ENCODE data around the gene GPA33. TPM values are rescaled to one million over a fixed set of nuclear protein-coding genes. Genes with fewer than 3 reads are reported as not detected.

The GPA33 gene
- polyA plus RNA-seq, 2 of the 4 experiments (the other 2 are of a cell fraction): not detected

GRCh38 chr1:167054946-167055630 lies 35.1 kb downstream of the GPA33 start:
- DNase-seq (ENCODE audit: low read depth in 1 of 2, low spot score in 1 of 2): no peak
- Histone ChIP-seq H3K4me1 (no peaks in the 10 kb centered on the region), H3K9me3 (no peaks in the 10 kb centered on the region), H3K4me2 (no peak overlapping the region), H3K27ac (no peak overlapping the region), H3K4me3 (no peak overlapping the region)
- ChIA-PET POLR2A (no interaction called here), CTCF (interaction anchor here (0.6 to 18.6 kb wide), 5 partner anchors 8 to 477 kb away, joined by 3 to 534 read pairs (median 7); no protein-coding TSS in a partner anchor)
- no peak for FAIRE-seq
- WGBS (ENCODE audit: missing lambda C conversion rate): 36% methylated on average over 10 of the region's 14 CpGs
- no peak for ATAC-seq
- TF ChIP-seq ATOH8 (CRISPR knock-in tag; IDR thresholded peaks at IDR 0.05; ENCODE audit: low read depth) (no peak), ZSCAN20 (CRISPR knock-in tag; IDR thresholded peaks at IDR 0.05) (no peak), EHF (CRISPR knock-in tag; IDR thresholded peaks at IDR 0.05) (no peak)

DNA sequence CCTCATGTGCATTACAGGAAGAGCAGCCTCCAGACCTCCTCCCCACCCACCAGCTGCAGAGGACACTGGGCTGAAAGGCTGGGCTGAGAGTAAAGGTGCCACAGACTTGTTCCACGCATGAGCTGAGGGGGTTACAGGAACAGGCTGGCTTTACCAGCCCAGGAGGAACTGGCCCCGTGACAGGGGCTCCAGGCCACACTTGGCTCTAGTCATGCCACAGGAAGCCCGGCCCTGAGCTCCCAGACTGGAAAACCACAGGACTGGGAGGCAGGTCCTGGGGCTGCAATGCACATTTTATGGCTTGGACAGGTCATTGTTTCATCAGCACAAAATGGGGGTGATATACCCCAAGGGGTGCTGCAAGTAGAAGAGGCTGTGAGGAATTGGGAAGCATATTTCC lies 35.6 kb downstream of the GPA33 start:
- Histone ChIP-seq H3K4me3 (no peak overlapping the region), H3K4me2 (no peak overlapping the region), H3K9me3 (no peaks in the 10 kb centered on the region), H3K4me1 (no peaks in the 10 kb centered on the region), H3K27ac (no peak overlapping the region)
- ATAC-seq (no peak), DNase-seq (ENCODE audit: low read depth in 1 of 2, low spot score in 1 of 2) (no peak), FAIRE-seq (no peak)
- CTCF ChIA-PET: interaction anchor here (3.1 to 18.6 kb wide), 2 partner anchors 12 to 146 kb away, joined by 14 to 534 read pairs; no protein-coding TSS in a partner anchor
- 22% methylated on average over 3 of the region's 3 CpGs for WGBS (ENCODE audit: missing lambda C conversion rate)
- TF ChIP-seq CTCF (IDR thresholded peaks at IDR 0.05) (no peak), ATOH8 (CRISPR knock-in tag; IDR thresholded peaks at IDR 0.05; ENCODE audit: low read depth) (no peak), ELK1 (IDR thresholded peaks at IDR 0.05; ENCODE audit: low read depth, low read length) (no peak), EP300 (IDR thresholded peaks at IDR 0.05) (no peak), NR3C1 (IDR thresholded peaks at IDR 0.05) (no peak), POLR2AphosphoS2 (conservative IDR thresholded peaks at IDR 0.05; ENCODE audit: low read length) (no peak), KDM1A (IDR thresholded peaks at IDR 0.05; ENCODE audit: low read depth) (no peak), USF2 (IDR thresholded peaks at IDR 0.05) (no peak), POLR2A (IDR thresholded peaks at IDR 0.05; ENCODE audit: low read length) (no peak), NFE2L2 (conservative IDR thresholded peaks at IDR 0.05; ENCODE audit: low read length) (no peak), ZNF302 (CRISPR knock-in tag; IDR thresholded peaks at IDR 0.05) (no peak), MYC (IDR thresholded peaks at IDR 0.05; ENCODE audit: borderline replicate concordance, low read length) (no peak)
- TF ChIP-seq, protein P1, sequence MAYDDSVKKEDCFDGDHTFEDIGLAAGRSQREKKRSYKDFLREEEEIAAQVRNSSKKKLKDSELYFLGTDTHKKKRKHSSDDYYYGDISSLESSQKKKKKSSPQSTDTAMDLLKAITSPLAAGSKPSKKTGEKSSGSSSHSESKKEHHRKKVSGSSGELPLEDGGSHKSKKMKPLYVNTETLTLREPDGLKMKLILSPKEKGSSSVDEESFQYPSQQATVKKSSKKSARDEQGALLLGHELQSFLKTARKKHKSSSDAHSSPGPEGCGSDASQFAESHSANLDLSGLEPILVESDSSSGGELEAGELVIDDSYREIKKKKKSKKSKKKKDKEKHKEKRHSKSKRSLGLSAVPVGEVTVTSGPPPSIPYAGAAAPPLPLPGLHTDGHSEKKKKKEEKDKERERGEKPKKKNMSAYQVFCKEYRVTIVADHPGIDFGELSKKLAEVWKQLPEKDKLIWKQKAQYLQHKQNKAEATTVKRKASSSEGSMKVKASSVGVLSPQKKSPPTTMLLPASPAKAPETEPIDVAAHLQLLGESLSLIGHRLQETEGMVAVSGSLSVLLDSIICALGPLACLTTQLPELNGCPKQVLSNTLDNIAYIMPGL (CRISPR knock-in tag; IDR thresholded peaks at IDR 0.05; ENCODE audit: borderline replicate concordance): no peak
- POLR2A ChIA-PET: no interaction called here
